ENCODE measurements around the gene B3GNT7.

B3GNT7 gene

DNA sequence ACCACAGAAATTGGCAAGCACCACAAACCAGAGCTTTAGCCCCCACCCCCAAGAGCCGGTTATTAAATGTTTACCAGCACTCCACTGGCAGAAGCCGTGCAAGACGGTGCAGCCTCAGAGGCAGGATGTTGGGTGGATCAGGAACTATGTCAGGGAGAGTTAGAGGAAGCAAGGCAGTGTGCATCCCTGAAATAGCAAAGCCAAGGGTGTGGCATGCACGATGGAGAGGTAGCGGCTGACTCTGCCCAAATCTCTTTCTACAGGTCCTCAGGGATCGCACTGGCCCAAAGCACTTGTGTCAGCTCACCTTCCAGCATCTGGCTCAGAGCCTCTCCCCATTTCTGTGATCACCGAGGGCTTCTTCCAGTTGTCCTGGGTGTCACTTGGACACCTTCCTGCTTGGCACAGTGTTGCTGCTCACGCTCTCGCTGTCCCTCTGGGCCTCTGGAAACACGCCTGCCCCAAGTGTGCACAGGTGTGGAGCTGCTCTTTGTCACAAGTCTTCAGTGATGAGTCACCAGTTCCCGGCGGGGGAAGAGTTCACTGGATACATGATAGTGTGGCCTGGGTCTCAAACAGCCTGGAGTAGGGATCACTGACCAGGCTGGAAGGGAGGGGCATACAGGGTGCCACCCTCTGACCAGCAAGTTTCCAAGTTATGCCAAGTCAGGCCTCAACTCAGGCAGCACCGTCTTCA is 17.3 kb upstream of the B3GNT7 start:
- CTCF ChIA-PET, result interaction anchor here (0.7 to 1.2 kb wide), 2 partner anchors 35 to 557 kb away, joined by 3 to 4 read pairs; no protein-coding TSS in a partner anchor

DNA sequence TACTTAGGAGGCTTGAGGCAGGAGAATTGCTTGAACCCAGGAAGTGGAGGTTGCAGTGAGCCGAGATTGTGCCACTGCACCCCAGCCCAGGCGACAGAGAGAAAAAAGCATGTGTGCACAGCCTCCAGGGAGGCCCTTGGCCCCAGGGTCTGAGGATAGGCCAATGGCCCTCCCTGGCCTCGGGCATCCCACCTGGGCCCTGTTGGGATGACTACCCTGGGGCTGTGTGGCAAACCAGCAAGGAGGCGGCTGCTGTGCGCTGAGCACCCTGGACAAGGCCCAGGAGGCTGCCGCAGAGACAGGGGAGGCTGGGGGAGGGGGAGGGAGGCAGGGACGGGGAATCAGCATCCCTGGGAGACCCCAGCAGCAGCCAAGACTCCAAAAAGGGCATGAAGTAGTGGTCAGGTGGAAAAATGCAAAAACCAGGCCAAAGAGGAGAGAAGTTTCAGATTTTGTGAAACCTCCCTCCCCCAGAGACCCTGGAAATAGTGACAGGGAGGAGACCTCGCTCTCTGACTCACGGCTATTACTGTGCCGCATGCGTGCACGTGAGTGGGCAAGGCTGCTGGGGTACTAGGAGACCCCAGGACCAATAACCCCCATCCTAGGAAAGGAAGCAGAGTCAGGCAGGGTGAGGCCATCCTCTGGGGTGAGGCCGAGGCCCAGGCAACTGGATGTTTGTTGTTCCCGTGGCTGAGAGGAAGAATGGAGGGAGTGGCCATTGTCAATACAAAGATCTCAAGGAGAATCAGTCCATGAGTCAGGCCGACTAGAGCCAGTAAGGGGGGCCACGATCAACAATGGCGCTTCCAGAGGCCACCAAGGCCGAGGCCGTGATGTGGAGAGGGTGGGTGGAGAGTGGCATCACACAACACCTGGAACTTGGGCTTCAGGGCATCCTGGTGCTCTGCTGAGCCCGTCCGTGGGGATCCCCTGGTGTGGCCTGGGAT is 16.0 kb upstream of the B3GNT7 start:
- DNase-seq (ENCODE audit: low spot score), result no peak
- CTCF ChIA-PET, result no interaction called here
- TF ChIP-seq, protein P1, sequence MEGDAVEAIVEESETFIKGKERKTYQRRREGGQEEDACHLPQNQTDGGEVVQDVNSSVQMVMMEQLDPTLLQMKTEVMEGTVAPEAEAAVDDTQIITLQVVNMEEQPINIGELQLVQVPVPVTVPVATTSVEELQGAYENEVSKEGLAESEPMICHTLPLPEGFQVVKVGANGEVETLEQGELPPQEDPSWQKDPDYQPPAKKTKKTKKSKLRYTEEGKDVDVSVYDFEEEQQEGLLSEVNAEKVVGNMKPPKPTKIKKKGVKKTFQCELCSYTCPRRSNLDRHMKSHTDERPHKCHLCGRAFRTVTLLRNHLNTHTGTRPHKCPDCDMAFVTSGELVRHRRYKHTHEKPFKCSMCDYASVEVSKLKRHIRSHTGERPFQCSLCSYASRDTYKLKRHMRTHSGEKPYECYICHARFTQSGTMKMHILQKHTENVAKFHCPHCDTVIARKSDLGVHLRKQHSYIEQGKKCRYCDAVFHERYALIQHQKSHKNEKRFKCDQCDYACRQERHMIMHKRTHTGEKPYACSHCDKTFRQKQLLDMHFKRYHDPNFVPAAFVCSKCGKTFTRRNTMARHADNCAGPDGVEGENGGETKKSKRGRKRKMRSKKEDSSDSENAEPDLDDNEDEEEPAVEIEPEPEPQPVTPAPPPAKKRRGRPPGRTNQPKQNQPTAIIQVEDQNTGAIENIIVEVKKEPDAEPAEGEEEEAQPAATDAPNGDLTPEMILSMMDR (conservative IDR thresholded peaks at IDR 0.05; ENCODE audit: low read depth), result no peak
- POLR2A ChIA-PET (ENCODE audit: low non-redundant PET), result no interaction called here
- H3K27ac ChIP-seq, result no peak overlapping the region

More for the DNA sequence above, 17.3 kb upstream of the B3GNT7 start:
- 0 out of 2 replicates have a peak overlapping the region, but pooled peaks have one; percentile 4 for H3K27ac ChIP-seq
- DNase-seq (ENCODE audit: low spot score), result no peak
- POLR2A ChIA-PET (ENCODE audit: low non-redundant PET), result no interaction called here
- TF ChIP-seq, protein P1 (conservative IDR thresholded peaks at IDR 0.05; ENCODE audit: low read depth), result no peak

DNA sequence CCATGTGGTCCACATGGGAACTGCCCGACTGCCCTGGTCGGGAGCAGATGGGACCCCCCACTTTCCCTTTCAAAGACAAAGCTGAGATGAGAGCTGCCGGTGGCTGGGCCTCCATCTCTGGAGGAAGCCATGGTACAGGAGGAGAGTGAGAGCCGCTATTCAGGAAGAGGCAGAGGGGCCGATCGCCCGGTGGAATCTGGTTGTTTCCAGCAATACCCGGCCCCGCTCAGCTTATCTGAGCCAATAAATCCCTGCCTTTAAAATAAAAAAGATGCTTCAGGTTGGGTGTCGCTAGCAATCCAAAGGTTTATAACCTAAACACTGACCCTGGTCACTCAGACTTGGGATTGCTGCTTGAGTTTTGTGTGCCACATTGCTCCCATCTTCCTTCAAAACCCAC is 15.2 kb upstream of the B3GNT7 start:
- TF ChIP-seq, protein P1 (conservative IDR thresholded peaks at IDR 0.05; ENCODE audit: low read depth), result no peak
- H3K27ac ChIP-seq, result no peak overlapping the region
- ChIA-PET CTCF (interaction anchor here (0.6 kb wide), 1 partner anchor 84 kb away, joined by 3 read pairs; no protein-coding TSS in a partner anchor), POLR2A (ENCODE audit: low non-redundant PET) (no interaction called here)
- DNase-seq (ENCODE audit: low spot score), result no peak

DNA sequence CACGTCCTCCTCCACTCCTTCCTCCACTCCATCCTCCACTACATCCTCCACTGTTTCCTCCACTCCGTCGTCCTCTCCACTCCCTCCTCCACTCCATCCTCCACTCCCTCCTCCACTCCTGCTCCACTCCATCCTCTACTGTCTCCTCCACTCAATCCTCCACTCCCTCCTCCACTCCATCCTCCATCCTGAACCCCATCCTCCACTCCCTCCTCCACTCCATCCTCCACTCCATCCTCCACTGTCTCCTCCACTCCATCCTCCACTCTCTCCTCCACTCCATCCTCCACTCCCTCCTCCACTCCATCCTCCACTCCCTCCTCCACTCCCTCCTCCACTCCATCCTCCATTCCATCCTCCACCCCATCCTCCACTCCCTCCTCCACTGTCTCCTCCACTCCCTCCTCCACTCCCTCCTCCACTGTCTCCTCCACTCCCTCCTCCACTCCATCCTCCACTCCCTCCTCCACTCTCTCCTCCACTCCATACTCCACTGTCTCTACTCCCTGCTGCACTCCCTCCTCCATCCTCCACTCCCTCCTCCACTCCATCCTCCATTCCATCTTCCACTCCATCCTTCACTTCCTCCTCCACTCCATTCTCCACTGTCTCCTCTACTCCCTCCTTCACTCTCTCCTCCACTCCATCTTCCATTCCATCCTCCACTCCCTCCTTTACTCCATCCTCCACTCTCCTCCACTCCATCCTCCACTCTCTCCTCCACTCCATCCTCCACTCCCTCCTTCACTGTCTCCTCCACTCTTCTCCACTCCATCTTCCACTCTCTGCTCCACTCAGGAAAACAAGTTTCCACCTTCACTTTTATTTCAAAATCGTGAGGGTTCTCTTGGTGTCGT is 14.3 kb upstream of the B3GNT7 start:
- TF ChIP-seq, protein P1 (conservative IDR thresholded peaks at IDR 0.05; ENCODE audit: low read depth), result no peak
- H3K27ac ChIP-seq, result no peak overlapping the region
- ChIA-PET CTCF (interaction anchor here (0.6 kb wide), 1 partner anchor 85 kb away, joined by 3 read pairs; no protein-coding TSS in a partner anchor), POLR2A (ENCODE audit: low non-redundant PET) (no interaction called here)
- no peak for DNase-seq (ENCODE audit: low spot score)

DNA sequence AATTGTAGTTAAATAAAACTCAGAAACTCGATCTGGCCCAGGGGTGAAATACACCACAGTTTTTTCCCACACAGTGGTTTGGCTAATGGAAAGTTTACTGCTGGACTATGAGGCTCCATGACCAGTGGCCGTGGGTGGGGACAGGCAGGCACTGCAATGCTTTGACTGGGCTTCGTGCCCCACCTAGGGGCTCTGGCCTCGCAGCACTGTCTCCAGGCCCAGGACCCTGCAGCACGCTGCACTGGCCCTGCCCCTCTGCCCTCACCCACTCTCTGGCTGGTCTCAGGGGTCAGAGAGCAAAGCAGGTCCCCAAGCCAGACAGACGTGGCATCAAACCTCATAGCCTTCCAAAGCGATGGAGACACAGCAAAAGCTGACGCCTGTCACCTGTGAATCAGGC is 13.4 kb upstream of the B3GNT7 start:
- POLR2A ChIA-PET (ENCODE audit: low non-redundant PET), result no interaction called here
- TF ChIP-seq, protein P1 (conservative IDR thresholded peaks at IDR 0.05; ENCODE audit: low read depth), result no peak
- CTCF ChIA-PET, result no interaction called here
- DNase-seq (ENCODE audit: low spot score), result no peak
- H3K27ac ChIP-seq, result no peak overlapping the region
